ENCODE measurements around the gene AFF4. TPM values are rescaled to one million over a fixed set of nuclear protein-coding genes. Genes with fewer than 3 reads are reported as not detected.

The AFF4 gene
- total RNA-seq, 2 experiments from 2014 or later: 21.6 to 42.4 TPM

GRCh38 chr5:132854301-132854700 lies 109.1 kb downstream of the AFF4 start:
- H3K9me2 ChIP-seq (ENCODE audit: insufficient read depth, low read length): no peaks in the 10 kb centered on the region

GRCh38 chr5:132853790-132854189 lies 109.6 kb downstream of the AFF4 start:
- no peak overlapping the region for H3K27ac ChIP-seq (ENCODE audit: low read depth, low read length, poor library complexity, severe bottlenecking)
- TF ChIP-seq EZH2phosphoT487 (IDR thresholded peaks at IDR 0.05; ENCODE audit: borderline replicate concordance, low read depth, low read length): no peak
- TF ChIP-seq, protein P1, sequence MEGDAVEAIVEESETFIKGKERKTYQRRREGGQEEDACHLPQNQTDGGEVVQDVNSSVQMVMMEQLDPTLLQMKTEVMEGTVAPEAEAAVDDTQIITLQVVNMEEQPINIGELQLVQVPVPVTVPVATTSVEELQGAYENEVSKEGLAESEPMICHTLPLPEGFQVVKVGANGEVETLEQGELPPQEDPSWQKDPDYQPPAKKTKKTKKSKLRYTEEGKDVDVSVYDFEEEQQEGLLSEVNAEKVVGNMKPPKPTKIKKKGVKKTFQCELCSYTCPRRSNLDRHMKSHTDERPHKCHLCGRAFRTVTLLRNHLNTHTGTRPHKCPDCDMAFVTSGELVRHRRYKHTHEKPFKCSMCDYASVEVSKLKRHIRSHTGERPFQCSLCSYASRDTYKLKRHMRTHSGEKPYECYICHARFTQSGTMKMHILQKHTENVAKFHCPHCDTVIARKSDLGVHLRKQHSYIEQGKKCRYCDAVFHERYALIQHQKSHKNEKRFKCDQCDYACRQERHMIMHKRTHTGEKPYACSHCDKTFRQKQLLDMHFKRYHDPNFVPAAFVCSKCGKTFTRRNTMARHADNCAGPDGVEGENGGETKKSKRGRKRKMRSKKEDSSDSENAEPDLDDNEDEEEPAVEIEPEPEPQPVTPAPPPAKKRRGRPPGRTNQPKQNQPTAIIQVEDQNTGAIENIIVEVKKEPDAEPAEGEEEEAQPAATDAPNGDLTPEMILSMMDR (conservative IDR thresholded peaks at IDR 0.05; ENCODE audit: low read length): no peak
- H3K36me3 ChIP-seq (ENCODE audit: insufficient read depth, low read length): no peaks in the 10 kb centered on the region
- no TSS peak for BruUV-seq (replicated peaks)
- intact Hi-C loops (cut with micrococcal nuclease; ENCODE audit: unreplicated experiment): no loop called here
- no peaks in the 10 kb centered on the region for H3K79me2 ChIP-seq (ENCODE audit: insufficient read depth, low read depth, low read length)
- no peaks in the 10 kb centered on the region for H3K9me2 ChIP-seq (ENCODE audit: insufficient read depth, low read length)
- H3K9me3 ChIP-seq (ENCODE audit: low read length): no peaks in the 10 kb centered on the region
- CTCF ChIA-PET (ENCODE audit: unreplicated experiment): interaction anchor here (1.1 to 1.2 kb wide), 2 partner anchors 10 to 481 kb away, joined by 3 read pairs; no protein-coding TSS in a partner anchor
- no peaks in the 10 kb centered on the region for H3K4me1 ChIP-seq (ENCODE audit: insufficient read depth, low read length, poor library complexity, severe bottlenecking)
- no peaks in the 10 kb centered on the region for H4K20me1 ChIP-seq (ENCODE audit: insufficient read depth, low read length)
- H2AFZ ChIP-seq (ENCODE audit: low read length): no peak overlapping the region
- H3K4me3 ChIP-seq (ENCODE audit: low read depth, low read length, poor library complexity, severe bottlenecking): no peak overlapping the region
- POLR2A ChIA-PET: interaction anchor here (0.7 to 2.4 kb wide), 4 partner anchors 8 to 214 kb away, joined by 3 to 15 read pairs (median 6); partner anchors contain the start of genes GDF9 and UQCRQ
- DNase-seq (ENCODE audit: low spot score): no peak
- no peak overlapping the region for H3K4me2 ChIP-seq (ENCODE audit: low read length)

More at GRCh38 chr5:132854301-132854700, 109.1 kb downstream of the AFF4 start:
- intact Hi-C loops (cut with micrococcal nuclease; ENCODE audit: unreplicated experiment): no loop called here
- no peak overlapping the region for H3K27ac ChIP-seq (ENCODE audit: low read depth, low read length, poor library complexity, severe bottlenecking)
- no peak overlapping the region for H3K4me2 ChIP-seq (ENCODE audit: low read length)
- no peak overlapping the region for H3K4me3 ChIP-seq (ENCODE audit: low read depth, low read length, poor library complexity, severe bottlenecking)
- H4K20me1 ChIP-seq (ENCODE audit: insufficient read depth, low read length): no peaks in the 10 kb centered on the region
- H3K4me1 ChIP-seq (ENCODE audit: insufficient read depth, low read length, poor library complexity, severe bottlenecking): no peaks in the 10 kb centered on the region
- no TSS peak for BruUV-seq (replicated peaks)
- H3K9me3 ChIP-seq (ENCODE audit: low read length): no peaks in the 10 kb centered on the region
- no peak overlapping the region for H2AFZ ChIP-seq (ENCODE audit: low read length)
- no peak for DNase-seq (ENCODE audit: low spot score)
- no peaks in the 10 kb centered on the region for H3K79me2 ChIP-seq (ENCODE audit: insufficient read depth, low read depth, low read length)
- H3K36me3 ChIP-seq (ENCODE audit: insufficient read depth, low read length): no peaks in the 10 kb centered on the region
- no peak for TF ChIP-seq EZH2phosphoT487 (IDR thresholded peaks at IDR 0.05; ENCODE audit: borderline replicate concordance, low read depth, low read length)
- TF ChIP-seq, protein P1 (conservative IDR thresholded peaks at IDR 0.05; ENCODE audit: low read length): no peak
- POLR2A ChIA-PET: interaction anchor here (1.2 to 2.4 kb wide), 3 partner anchors 9 to 12 kb away, joined by 3 to 15 read pairs (median 7); partner anchors contain the start of genes GDF9 and UQCRQ
- CTCF ChIA-PET (ENCODE audit: unreplicated experiment): interaction anchor here (1.1 to 1.2 kb wide), 2 partner anchors 9 to 481 kb away, joined by 3 read pairs; no protein-coding TSS in a partner anchor

- Histone ChIP-seq H4K20me1 (ENCODE audit: insufficient read depth, low read length) (no peaks in the 10 kb centered on the region), H3K4me1 (ENCODE audit: insufficient read depth, low read length, poor library complexity, severe bottlenecking) (no peaks in the 10 kb centered on the region), H3K27ac (ENCODE audit: low read depth, low read length, poor library complexity, severe bottlenecking) (no peak overlapping the region), H3K36me3 (ENCODE audit: insufficient read depth, low read length) (no peaks in the 10 kb centered on the region), H2AFZ (ENCODE audit: low read length) (no peak overlapping the region), H3K79me2 (ENCODE audit: insufficient read depth, low read depth, low read length) (no peaks in the 10 kb centered on the region), H3K4me3 (ENCODE audit: low read depth, low read length, poor library complexity, severe bottlenecking) (no peak overlapping the region), H3K9me3 (ENCODE audit: low read length) (no peaks in the 10 kb centered on the region), H3K4me2 (ENCODE audit: low read length) (no peak overlapping the region), H3K9me2 (ENCODE audit: insufficient read depth, low read length) (no peaks in the 10 kb centered on the region)
- TF ChIP-seq, protein P1 (conservative IDR thresholded peaks at IDR 0.05; ENCODE audit: low read length): no peak
- no peak for TF ChIP-seq EZH2phosphoT487 (IDR thresholded peaks at IDR 0.05; ENCODE audit: borderline replicate concordance, low read depth, low read length)
- DNase-seq (ENCODE audit: low spot score): no peak
- BruUV-seq (replicated peaks): no TSS peak
- ChIA-PET POLR2A (interaction anchor here (0.7 to 2.4 kb wide), 4 partner anchors 8 to 214 kb away, joined by 3 to 15 read pairs (median 6); partner anchors contain the start of genes GDF9 and UQCRQ), CTCF (ENCODE audit: unreplicated experiment) (interaction anchor here (1.1 kb wide), 1 partner anchor 482 kb away, joined by 3 read pairs; no protein-coding TSS in a partner anchor)
- intact Hi-C loops (cut with micrococcal nuclease; ENCODE audit: unreplicated experiment): no loop called here
Observed at GRCh38 chr5:132853323-132853722, 110.1 kb downstream of the AFF4 start.

Data from OCI-LY7 (cell line).